Measurements from ENCODE around the gene FBXO39.

- no peak for TF ChIP-seq CHD1 (IDR thresholded peaks at IDR 0.05; ENCODE audit: low read depth, low read length)
- TF ChIP-seq CTCF (conservative IDR thresholded peaks at IDR 0.05; ENCODE audit: low read depth, low read length) = no peak
- no peak for TF ChIP-seq POLR2A (IDR thresholded peaks at IDR 0.05; ENCODE audit: low read depth, low read length)
- TF ChIP-seq MXI1 (IDR thresholded peaks at IDR 0.05; ENCODE audit: borderline replicate concordance, low read depth, low read length) = no peak
- no peak for TF ChIP-seq RCOR1 (IDR thresholded peaks at IDR 0.05; ENCODE audit: insufficient replicate concordance, low read length)
- no peak for TF ChIP-seq USF2 (IDR thresholded peaks at IDR 0.05; ENCODE audit: low read depth, low read length)
- TF ChIP-seq BHLHE40 (IDR thresholded peaks at IDR 0.05; ENCODE audit: low read depth, low read length) = no peak
- no peak for TF ChIP-seq RAD21 (IDR thresholded peaks at IDR 0.05; ENCODE audit: low read length)
- TF ChIP-seq NFE2L2 (IDR thresholded peaks at IDR 0.05; ENCODE audit: low read depth, low read length) = no peak
- TF ChIP-seq SMC3 (IDR thresholded peaks at IDR 0.05; ENCODE audit: low read depth, low read length) = no peak
- TF ChIP-seq, protein P1, sequence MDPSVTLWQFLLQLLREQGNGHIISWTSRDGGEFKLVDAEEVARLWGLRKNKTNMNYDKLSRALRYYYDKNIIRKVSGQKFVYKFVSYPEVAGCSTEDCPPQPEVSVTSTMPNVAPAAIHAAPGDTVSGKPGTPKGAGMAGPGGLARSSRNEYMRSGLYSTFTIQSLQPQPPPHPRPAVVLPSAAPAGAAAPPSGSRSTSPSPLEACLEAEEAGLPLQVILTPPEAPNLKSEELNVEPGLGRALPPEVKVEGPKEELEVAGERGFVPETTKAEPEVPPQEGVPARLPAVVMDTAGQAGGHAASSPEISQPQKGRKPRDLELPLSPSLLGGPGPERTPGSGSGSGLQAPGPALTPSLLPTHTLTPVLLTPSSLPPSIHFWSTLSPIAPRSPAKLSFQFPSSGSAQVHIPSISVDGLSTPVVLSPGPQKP (IDR thresholded peaks at IDR 0.05; ENCODE audit: borderline replicate concordance, low read depth, low read length) = no peak
- TF ChIP-seq MAFK (IDR thresholded peaks at IDR 0.05; ENCODE audit: low read depth, low read length) = no peak
- TF ChIP-seq FOS (IDR thresholded peaks at IDR 0.05; ENCODE audit: low read depth, low read length) = no peak
- no peak for TF ChIP-seq RFX5 (IDR thresholded peaks at IDR 0.05; ENCODE audit: low read depth, low read length)
Observed at GRCh38 chr17:6748617-6749016, 27.4 kb upstream of the FBXO39 start.
